DMS53 treated with DMSO at 0.1 percent for 48 hours (cell line): ENCODE data around the gene GABRP.

Source experiments
- DNase-seq: peaks from one replicate; lab custom pipeline; 2025; ENCODE audit not compliant: unreplicated experiment; lab: John Stamatoyannopoulos, UW

GABRP gene

DNA sequence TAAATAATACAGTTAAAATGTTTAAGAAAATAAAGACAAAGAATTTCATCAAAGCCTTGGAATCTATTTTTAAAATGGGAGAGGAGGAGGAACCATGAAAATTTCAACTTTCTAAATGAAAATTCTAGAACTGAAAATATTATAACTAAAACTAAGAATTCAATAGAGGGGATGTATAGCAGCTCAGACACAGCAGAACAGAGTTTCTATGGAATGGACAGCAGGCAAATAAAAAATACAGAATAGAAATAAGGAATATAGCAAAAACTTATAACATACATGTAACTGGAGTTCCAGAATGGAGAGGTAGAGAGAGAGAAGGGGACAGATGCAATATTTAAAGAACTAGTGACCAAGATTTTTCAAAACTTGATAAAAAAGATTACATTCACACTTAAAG lies 76.9 kb downstream of the GABRP start:
- DNase-seq = no peak

DNA sequence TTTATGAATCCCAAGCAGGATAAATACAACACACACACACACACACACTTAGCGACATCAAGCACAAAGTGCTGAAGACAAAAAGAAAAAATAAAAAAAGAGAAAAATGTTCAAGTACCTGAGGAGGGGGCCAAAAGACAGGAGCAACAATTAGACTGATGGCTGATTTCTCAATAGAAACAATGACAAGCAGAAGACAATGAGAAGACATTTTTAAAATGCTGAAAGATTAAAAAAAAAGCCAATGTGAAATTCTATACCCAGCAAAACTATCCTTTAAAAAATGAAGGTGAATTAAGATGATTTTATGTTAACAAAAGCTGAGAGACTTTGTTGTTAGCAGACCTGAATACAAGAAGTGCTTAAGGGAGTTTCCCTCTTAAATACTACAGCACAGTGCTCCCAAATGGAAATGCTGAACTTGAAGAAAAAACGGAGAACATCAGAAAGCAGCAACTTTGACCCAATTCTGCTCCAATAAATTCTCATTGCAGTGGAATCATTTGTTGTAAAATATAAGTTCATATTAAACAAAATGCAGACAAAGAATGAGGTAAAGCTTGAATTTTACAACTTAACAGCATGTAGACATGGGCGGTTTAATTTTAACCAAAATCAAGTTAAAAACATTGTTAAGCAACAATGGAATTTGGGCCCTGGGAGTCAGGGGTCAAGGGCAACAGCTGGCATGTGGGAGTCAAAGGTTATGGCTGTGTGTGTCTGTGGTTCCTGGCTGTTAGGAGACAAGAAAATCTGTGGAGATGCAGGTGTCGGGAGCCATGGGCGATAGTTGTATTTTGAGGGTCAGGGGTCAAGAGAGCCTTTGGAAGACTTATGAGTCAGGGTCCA lies 77.5 kb downstream of the GABRP start:
- no peak for DNase-seq

DNA sequence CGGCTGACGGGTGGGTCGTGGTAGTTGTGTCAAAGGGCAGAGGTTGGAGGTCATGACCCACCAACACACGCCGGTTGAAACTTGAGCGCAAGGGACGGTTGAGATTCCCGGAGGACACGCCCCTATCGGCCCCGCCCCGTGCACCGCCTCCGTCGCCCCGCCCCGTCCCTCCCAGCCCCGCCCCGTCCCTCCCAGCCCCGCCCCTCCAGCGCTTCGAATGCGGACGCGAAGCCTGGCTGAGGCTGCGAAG lies 78.1 kb downstream of the GABRP start:
- DNase-seq = no peak

DNA sequence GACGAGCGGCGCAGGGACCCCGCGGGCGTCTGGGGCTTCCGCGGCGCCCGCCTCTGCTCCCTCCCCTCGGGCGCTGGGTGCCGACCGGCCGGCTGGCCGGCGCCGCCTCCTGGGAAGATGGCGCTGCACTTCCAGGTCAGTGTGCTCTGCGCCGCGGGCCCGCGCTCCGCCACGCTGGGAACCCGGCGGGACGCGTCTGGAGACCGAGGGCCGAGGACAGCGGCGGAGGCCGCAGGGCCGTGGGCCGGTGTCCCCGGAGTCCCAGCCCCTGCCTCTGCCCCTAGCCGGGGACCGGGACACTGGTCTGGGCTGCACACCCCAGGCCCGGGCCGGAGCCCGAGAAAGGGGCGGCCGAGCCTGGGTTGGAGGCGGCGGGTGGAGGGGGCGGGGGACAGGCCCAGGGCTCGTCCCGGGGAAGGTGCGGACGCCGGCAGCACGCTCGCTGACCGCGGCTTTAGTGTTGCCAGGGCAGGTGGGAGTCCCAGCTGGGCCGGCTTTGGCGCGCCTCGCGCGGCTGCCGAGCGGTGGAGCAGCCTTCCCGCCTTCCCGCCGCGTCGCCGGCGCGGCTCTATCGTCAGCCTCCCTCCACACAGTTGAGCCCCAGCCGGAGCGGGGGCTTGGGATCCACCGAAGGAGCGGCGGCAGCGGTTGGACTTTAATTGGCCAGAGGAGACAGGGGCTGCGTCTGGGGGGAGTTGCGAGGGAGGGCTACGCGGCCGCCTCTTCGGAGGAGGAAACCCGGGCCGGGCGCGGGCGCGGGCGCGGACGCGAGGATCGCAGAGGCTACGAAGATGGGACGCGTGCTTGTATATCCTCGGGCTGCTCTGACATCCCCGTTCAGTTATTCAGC lies 78.6 kb downstream of the GABRP start, which contains the start of gene RANBP17:
RANBP17 (plus strand) TSS at position 102 of the 850 bp plus-strand sequence.
- DNase-seq = peak; percentile 69

DNA sequence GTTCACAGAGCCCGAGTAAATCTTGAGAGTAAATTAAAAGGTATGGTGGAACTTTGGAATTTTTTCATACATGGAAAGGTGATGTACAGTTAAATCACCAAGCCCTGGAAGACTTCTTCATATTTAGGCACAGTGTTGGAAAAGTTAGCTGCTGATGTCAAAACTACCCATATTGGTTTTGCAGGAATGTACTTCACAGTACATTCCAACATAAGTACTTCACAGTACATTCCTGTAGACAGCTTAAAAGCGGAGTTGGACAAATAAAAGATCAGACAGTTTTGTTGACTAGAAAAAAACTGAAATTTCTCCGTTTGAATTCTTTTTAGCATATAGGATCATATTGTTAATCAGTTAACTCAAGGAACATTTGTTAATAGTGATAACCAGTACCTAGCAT lies 80.1 kb downstream of the GABRP start:
- no peak for DNase-seq
